DMS53 treated with DMSO at 0.1 percent for 48 hours (cell line): ENCODE results near the gene LIPE.
"Not testable (repeated sequence)": the region's sequence is repeated elsewhere in the genome, so short reads cannot be mapped to it uniquely, and the experiment has no call there.

Experiments used
- DNase-seq: peaks from one replicate; lab custom pipeline; 2025; ENCODE audit not compliant: unreplicated experiment; lab: John Stamatoyannopoulos, UW

The LIPE gene

GRCh38 chr19:42450314-42450934 is 23.2 kb upstream of the LIPE start:
- peak; percentile 90 for DNase-seq

GRCh38 chr19:42448306-42448705 is 21.1 kb upstream of the LIPE start:
- not testable (repeated sequence) for DNase-seq

- DNase-seq: no peak
Observed at GRCh38 chr19:42445948-42446347, 18.8 kb upstream of the LIPE start.

GRCh38 chr19:42443944-42444398 is 16.8 kb upstream of the LIPE start:
- peak; percentile 17 for DNase-seq

GRCh38 chr19:42442833-42443232 is 15.6 kb upstream of the LIPE start, which contains the start of gene CXCL17:
Gene CXCL17, minus strand, starts transcription at chr19:42442946. Its CDS starts 114 bp downstream, at chr19:42442832.
- no peak for DNase-seq

- no peak for DNase-seq
Observed at GRCh38 chr19:42441049-42441445, 13.9 kb upstream of the LIPE start.

GRCh38 chr19:42440357-42441048 is 13.3 kb upstream of the LIPE start:
- peak; percentile 55 for DNase-seq

GRCh38 chr19:42436006-42436405 is 8.8 kb upstream of the LIPE start:
- no peak for DNase-seq

- DNase-seq: no peak
Observed at GRCh38 chr19:42435316-42435715, 8.1 kb upstream of the LIPE start.

GRCh38 chr19:42433503-42434260 is 6.5 kb upstream of the LIPE start:
- peak; percentile 81 for DNase-seq

GRCh38 chr19:42431486-42431885 is 4.3 kb upstream of the LIPE start:
- no peak for DNase-seq

GRCh38 chr19:42428676-42429075 is 1.5 kb upstream of the LIPE start:
- no peak for DNase-seq

GRCh38 chr19:42426643-42427042 is 545 bp downstream of the LIPE start:
- no peak for DNase-seq

- DNase-seq: no peak
Observed at GRCh38 chr19:42424712-42425131, 2.5 kb downstream of the LIPE start.

- DNase-seq: no peak
Observed at GRCh38 chr19:42424345-42424707, 2.9 kb downstream of the LIPE start.

GRCh38 chr19:42423462-42424344 is 3.5 kb downstream of the LIPE start:
- peak; percentile 17 for DNase-seq

GRCh38 chr19:42422901-42423461 is 4.2 kb downstream of the LIPE start:
- DNase-seq: no peak

- no peak for DNase-seq
Observed at GRCh38 chr19:42422092-42422900, 4.9 kb downstream of the LIPE start.

GRCh38 chr19:42421591-42422031 is 5.6 kb downstream of the LIPE start:
- no peak for DNase-seq

- no peak for DNase-seq
Observed at GRCh38 chr19:42421101-42421500, 6.1 kb downstream of the LIPE start.
